Measurements from ENCODE around the gene CHCHD10. TPM values are rescaled to one million over a fixed set of nuclear protein-coding genes. Genes with fewer than 3 reads are reported as not detected.
A peak's percentile ranks its signal among the peaks of the same experiment; 100 is the strongest.

Gene CHCHD10
- polyA plus RNA-seq, 2 of the 4 experiments (the other 2 are of a cell fraction): 33.0 to 85.4 TPM

DNA sequence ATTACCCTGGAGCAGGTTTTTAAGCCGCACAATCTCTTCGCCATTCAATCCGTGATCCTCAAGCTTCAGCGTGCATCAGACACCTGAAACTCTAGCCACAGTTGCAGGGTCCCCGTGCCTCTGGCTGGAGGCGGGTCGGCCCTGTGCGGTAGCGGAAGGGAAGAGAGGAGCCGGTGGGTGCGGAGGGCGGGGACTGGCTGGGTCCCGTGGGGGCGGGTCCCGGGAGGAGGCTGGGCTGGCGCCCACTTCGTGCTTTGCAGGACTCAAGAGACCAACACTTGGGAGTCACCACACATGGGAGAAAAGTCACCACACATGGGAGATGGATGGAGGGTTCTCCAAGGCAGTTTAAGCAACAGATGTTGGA, 4.2 kb downstream of the CHCHD10 start:
- 88% methylated on average over 5 of the region's 17 CpGs for WGBS (ENCODE audit: missing lambda C conversion rate)
- TF ChIP-seq ZSCAN20 (CRISPR knock-in tag; IDR thresholded peaks at IDR 0.05) (no peak), HDAC2 (IDR thresholded peaks at IDR 0.05) (no peak), ZC3H11A (IDR thresholded peaks at IDR 0.05) (no peak), NPAS2 (CRISPR knock-in tag; IDR thresholded peaks at IDR 0.05; ENCODE audit: borderline replicate concordance) (no peak), RFX5 (IDR thresholded peaks at IDR 0.05) (no peak)
- TF ChIP-seq, protein P1, sequence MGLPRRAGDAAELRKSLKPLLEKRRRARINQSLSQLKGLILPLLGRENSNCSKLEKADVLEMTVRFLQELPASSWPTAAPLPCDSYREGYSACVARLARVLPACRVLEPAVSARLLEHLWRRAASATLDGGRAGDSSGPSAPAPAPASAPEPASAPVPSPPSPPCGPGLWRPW (IDR thresholded peaks at IDR 0.05): no peak
- Histone ChIP-seq H3K9me3 (no peaks in the 10 kb centered on the region), H3K4me2 (no peak overlapping the region), H3K4me1 (peaks cover 24% of the 10 kb centered on the region), H3K27ac (no peak overlapping the region), H3K4me3 (no peak overlapping the region)
- ChIA-PET POLR2A (no interaction called here), CTCF (interaction anchor here (1.1 to 16.9 kb wide), 2 partner anchors 10 to 85 kb away, joined by 3 to 175 read pairs; no protein-coding TSS in a partner anchor)
- FAIRE-seq (no peak), ATAC-seq (no peak), DNase-seq (ENCODE audit: low read depth in 1 of 2, low spot score in 1 of 2) (no peak)

DNA sequence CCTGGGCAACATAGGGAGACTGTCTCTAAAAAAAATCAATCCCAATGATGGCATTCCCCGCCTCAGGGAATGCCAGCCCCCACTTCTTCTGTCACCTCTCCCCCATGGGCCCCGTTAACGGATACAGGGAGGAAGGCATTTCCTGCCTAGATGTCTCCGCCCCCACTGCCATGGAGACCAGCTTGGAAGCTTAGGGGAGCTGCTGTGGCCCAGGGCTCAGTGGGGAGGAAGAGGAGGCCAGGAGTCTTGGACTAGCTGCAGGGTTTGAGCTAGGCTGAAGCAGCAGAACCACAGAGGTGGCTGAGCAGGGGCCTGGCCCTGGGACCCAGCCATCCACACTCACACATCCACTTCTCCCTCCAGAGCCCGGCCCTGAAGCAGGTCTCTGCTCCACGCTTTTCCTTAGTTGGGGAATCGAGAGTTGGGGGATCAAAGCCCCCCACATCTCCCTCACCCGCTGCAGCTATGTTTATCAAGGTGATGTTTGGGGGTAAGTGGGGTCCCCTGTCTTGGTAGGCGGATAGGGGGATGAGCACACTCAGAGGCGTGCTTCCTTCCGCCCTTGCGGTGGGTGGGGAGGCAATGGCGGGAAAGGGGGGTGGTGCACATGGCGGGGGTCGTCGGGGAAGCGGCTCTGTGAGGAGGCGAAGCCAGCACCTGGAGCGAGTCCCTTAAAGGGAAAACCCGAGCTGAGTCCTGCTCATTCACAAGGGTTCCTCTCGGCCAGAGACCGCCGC, 4.8 kb downstream of the CHCHD10 start, which contains the start of gene C22orf15:
C22orf15 (plus strand) TSS at position 149 of the 737 bp plus-strand sequence; CDS start at position 466, 317 bp downstream.
- ChIA-PET CTCF (interaction anchor here (1.1 to 16.9 kb wide), 2 partner anchors 10 to 86 kb away, joined by 3 to 175 read pairs; no protein-coding TSS in a partner anchor), POLR2A (no interaction called here)
- FAIRE-seq (no peak), ATAC-seq (no peak), DNase-seq (ENCODE audit: low read depth in 1 of 2, low spot score in 1 of 2) (no peak)
- Histone ChIP-seq H3K4me3 (no peak within 1 kb of the TSS), H3K27ac (0 out of 6 replicates have a peak within 1 kb of the TSS, but pooled peaks of 1 of the 2 experiments have one; percentile 13), H3K4me1 (peaks cover 22% of the 10 kb centered on the region), H3K4me2 (no peak within 1 kb of the TSS), H3K9me3 (no peaks in the 10 kb centered on the region)
- 88% methylated on average over 13 of the region's 23 CpGs for WGBS (ENCODE audit: missing lambda C conversion rate)
- TF ChIP-seq, protein P2, sequence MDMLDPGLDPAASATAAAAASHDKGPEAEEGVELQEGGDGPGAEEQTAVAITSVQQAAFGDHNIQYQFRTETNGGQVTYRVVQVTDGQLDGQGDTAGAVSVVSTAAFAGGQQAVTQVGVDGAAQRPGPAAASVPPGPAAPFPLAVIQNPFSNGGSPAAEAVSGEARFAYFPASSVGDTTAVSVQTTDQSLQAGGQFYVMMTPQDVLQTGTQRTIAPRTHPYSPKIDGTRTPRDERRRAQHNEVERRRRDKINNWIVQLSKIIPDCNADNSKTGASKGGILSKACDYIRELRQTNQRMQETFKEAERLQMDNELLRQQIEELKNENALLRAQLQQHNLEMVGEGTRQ (IDR thresholded peaks at IDR 0.05): no peak
- TF ChIP-seq HDAC2 (IDR thresholded peaks at IDR 0.05): no peak
- TF ChIP-seq RNF2 (IDR thresholded peaks at IDR 0.05; ENCODE audit: borderline replicate concordance, low read depth): no peak
- TF ChIP-seq, protein P3, sequence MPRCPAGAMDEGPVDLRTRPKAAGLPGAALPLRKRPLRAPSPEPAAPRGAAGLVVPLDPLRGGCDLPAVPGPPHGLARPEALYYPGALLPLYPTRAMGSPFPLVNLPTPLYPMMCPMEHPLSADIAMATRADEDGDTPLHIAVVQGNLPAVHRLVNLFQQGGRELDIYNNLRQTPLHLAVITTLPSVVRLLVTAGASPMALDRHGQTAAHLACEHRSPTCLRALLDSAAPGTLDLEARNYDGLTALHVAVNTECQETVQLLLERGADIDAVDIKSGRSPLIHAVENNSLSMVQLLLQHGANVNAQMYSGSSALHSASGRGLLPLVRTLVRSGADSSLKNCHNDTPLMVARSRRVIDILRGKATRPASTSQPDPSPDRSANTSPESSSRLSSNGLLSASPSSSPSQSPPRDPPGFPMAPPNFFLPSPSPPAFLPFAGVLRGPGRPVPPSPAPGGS (IDR thresholded peaks at IDR 0.05): no peak

DNA sequence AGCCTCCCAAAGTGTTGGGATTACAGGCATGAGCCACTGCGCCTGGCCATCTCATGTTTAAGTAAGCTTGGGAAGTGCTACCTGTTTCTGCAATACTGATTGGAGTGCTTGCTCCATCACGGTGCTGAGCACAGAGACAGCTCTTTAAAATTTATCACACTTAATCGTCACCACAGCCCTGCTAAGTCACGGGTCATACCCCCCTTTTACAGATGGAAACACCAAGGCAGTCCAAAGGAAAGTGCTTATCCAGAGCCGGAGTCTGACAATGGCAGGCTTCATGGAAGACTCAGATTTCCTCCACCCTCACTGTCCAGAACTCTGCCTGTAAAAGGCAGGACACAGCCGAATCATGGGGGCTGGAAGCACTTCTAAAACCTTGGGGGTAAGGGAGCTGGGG, 7.7 kb downstream of the CHCHD10 start:
- CTCF ChIA-PET: interaction anchor here (3.2 kb wide), 1 partner anchor 7 kb away, joined by 22 read pairs; the partner anchor contains the start of gene CHCHD10
- TF ChIP-seq POLR2A (IDR thresholded peaks at IDR 0.05; ENCODE audit: low read length) (no peak), CEBPB (IDR thresholded peaks at IDR 0.05) (no peak), FOSB (CRISPR knock-in tag; IDR thresholded peaks at IDR 0.05) (no peak)
- WGBS (ENCODE audit: missing lambda C conversion rate): 96% methylated on average over 6 of the region's 6 CpGs

DNA sequence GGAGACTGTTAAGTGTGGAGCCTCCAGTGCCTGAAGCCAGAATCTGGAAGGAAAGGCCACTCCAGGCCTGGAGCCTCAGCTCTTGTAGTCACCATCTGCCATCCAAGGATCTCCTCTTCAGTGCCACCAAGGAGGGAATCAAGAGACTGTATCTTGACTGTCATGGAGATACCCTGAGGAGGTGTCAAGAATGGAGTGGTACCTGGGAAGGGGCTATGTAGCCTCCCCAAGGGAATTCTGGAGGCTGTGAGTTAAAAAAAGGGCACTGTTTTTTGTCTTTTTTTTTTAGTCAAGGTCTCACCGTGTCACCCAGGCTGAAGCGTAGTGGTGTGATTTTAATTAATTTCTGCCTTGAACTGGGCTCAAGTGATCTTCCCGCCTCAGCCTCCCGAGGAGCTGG, 8.2 kb downstream of the CHCHD10 start:
- DNase-seq (ENCODE audit: low read depth in 1 of 2, low spot score in 1 of 2) (no peak), FAIRE-seq (no peak), ATAC-seq (no peak)
- H3K4me1 ChIP-seq: no peaks in the 10 kb centered on the region
- H3K4me3 ChIP-seq: no peak overlapping the region
- no peak overlapping the region for H3K27ac ChIP-seq
- CTCF ChIA-PET: interaction anchor here (0.7 to 3.2 kb wide), 2 partner anchors 8 to 32 kb away, joined by 3 to 22 read pairs; partner anchors contain the start of gene CHCHD10
- POLR2A ChIA-PET: no interaction called here
- WGBS (ENCODE audit: missing lambda C conversion rate): 84% methylated on average over 4 of the region's 4 CpGs
- H3K4me2 ChIP-seq: no peak overlapping the region
- no peaks in the 10 kb centered on the region for H3K9me3 ChIP-seq
- TF ChIP-seq ZNF302 (CRISPR knock-in tag; IDR thresholded peaks at IDR 0.05) (no peak), POLR2A (IDR thresholded peaks at IDR 0.05; ENCODE audit: low read length) (no peak), CHD4 (IDR thresholded peaks at IDR 0.05; ENCODE audit: borderline replicate concordance) (no peak), ZFP36 (IDR thresholded peaks at IDR 0.05; ENCODE audit: borderline replicate concordance, partially characterized antibody) (no peak), MAZ (IDR thresholded peaks at IDR 0.05; ENCODE audit: borderline replicate concordance, low read depth, low read length) (no peak), EP300 (IDR thresholded peaks at IDR 0.05) (no peak), SREBF2 (IDR thresholded peaks at IDR 0.05) (no peak), EHMT2 (IDR thresholded peaks at IDR 0.05; ENCODE audit: low read depth) (no peak), CHD2 (IDR thresholded peaks at IDR 0.05; ENCODE audit: low read length, partially characterized antibody) (no peak), FOSL2 (IDR thresholded peaks at IDR 0.05) (no peak), FOSL2 (CRISPR knock-in tag; IDR thresholded peaks at IDR 0.05) (no peak), NPAS2 (CRISPR knock-in tag; IDR thresholded peaks at IDR 0.05; ENCODE audit: borderline replicate concordance) (no peak), POLR2AphosphoS2 (conservative IDR thresholded peaks at IDR 0.05; ENCODE audit: low read length) (no peak)
- TF ChIP-seq, protein P4, sequence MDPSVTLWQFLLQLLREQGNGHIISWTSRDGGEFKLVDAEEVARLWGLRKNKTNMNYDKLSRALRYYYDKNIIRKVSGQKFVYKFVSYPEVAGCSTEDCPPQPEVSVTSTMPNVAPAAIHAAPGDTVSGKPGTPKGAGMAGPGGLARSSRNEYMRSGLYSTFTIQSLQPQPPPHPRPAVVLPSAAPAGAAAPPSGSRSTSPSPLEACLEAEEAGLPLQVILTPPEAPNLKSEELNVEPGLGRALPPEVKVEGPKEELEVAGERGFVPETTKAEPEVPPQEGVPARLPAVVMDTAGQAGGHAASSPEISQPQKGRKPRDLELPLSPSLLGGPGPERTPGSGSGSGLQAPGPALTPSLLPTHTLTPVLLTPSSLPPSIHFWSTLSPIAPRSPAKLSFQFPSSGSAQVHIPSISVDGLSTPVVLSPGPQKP (IDR thresholded peaks at IDR 0.05; ENCODE audit: low read depth, low read length): no peak
- TF ChIP-seq, protein P5, sequence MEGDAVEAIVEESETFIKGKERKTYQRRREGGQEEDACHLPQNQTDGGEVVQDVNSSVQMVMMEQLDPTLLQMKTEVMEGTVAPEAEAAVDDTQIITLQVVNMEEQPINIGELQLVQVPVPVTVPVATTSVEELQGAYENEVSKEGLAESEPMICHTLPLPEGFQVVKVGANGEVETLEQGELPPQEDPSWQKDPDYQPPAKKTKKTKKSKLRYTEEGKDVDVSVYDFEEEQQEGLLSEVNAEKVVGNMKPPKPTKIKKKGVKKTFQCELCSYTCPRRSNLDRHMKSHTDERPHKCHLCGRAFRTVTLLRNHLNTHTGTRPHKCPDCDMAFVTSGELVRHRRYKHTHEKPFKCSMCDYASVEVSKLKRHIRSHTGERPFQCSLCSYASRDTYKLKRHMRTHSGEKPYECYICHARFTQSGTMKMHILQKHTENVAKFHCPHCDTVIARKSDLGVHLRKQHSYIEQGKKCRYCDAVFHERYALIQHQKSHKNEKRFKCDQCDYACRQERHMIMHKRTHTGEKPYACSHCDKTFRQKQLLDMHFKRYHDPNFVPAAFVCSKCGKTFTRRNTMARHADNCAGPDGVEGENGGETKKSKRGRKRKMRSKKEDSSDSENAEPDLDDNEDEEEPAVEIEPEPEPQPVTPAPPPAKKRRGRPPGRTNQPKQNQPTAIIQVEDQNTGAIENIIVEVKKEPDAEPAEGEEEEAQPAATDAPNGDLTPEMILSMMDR (IDR thresholded peaks at IDR 0.05): no peak

More for the DNA sequence above, 7.7 kb downstream of the CHCHD10 start:
- Histone ChIP-seq H3K27ac (no peak overlapping the region), H3K4me3 (no peak overlapping the region), H3K4me2 (no peak overlapping the region), H3K4me1 (peaks cover 4% of the 10 kb centered on the region; the same call in 2 of the 3 replicates), H3K9me3 (no peaks in the 10 kb centered on the region)
- no peak for ATAC-seq
- FAIRE-seq: no peak
- POLR2A ChIA-PET: no interaction called here
- DNase-seq (ENCODE audit: low read depth in 1 of 2, low spot score in 1 of 2): no peak
